HG03558 (cell line): ENCODE results near the gene SORT1.

Source experiments
- ATAC-seq: cut with Tn5 transposase; IDR thresholded peaks from one replicate; pipeline ENCODE4 v1.9.1; 2021; ENCODE audit warnings: moderate number of reproducible peaks; ENCODE audit not compliant: unreplicated experiment; ENCODE audit errors: extremely low read depth

SORT1 gene

GRCh38 chr1:109265741-109266330 lies 131.9 kb downstream of the SORT1 start:
- no peak for ATAC-seq

DNA sequence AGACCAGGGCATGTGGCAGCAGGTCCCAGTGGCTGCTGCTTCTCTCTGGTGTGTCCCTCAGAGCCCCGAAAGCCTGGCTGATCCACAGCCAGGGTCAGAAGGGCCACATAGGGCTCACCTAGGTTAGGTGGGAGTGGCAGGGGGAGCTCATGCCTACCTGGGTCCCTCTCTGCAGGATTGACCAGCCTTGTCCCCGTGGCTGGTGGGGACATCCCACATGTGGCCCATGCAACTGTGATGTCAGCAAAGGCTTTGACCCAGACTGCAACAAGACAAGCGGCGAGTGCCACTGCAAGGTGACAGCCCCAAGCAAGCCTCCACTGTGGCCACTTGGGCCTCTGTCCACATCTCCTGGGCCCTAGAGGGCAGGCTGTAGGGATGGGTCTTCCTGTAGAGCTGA lies 132.7 kb downstream of the SORT1 start:
- no peak for ATAC-seq

DNA sequence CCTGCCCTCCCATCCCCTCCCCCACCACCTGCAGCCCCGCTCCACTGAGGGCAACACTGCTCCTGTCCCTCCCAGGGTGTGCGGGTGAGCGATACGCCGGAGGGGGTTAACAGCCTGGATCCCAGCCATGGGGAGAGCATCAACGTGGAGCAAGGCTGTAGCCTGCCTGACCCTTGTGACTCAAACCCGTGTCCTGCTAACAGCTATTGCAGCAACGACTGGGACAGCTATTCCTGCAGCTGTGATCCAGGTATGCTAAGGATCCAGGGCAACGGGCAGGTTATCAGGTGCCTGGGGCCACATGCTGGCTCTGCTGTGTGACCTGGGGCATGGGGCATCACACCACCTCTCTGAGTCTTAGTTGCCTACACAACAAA lies 133.4 kb downstream of the SORT1 start:
- ATAC-seq, result no peak

GRCh38 chr1:109263597-109264378 lies 133.9 kb downstream of the SORT1 start:
- no peak for ATAC-seq

DNA sequence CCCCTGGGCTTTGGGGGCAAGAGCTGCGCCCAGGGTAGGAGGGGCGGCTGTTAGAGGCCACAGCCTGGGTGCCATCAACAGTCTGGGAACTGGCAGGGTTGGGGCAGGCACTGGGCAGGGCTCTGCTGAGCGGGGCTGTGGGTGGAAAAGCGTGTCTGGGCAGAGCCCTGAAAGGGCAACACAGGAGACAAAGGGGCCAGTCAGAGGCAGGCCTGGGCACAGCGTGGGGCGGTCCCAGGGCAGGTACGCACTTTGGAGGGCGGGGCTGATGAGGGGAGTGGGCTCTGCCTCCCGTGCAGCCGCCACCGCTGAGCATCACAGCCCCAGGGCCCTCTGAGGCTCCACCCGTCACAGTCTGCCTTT lies 134.5 kb downstream of the SORT1 start:
- no peak for ATAC-seq

- no peak for ATAC-seq
Measured at GRCh38 chr1:109262231-109263055, 135.3 kb downstream of the SORT1 start.

- ATAC-seq, result no peak
Measured at GRCh38 chr1:109261578-109261977, 136.1 kb downstream of the SORT1 start.

DNA sequence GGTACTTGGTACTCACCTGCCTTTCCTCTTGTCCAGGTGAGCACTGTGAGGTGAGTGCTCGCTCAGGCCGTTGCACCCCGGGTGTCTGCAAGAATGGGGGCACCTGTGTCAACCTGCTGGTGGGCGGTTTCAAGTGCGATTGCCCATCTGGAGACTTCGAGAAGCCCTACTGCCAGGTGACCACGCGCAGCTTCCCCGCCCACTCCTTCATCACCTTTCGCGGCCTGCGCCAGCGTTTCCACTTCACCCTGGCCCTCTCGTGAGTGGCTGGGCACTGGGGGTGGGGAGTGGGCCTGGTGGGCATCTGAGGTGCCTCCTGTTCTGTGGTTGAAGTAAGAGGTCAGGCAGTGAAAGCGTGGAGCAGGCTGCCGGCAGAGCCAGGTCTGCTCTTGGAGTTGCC lies 136.7 kb downstream of the SORT1 start:
- no peak for ATAC-seq

- no peak for ATAC-seq
Measured at GRCh38 chr1:109259674-109260557, 137.8 kb downstream of the SORT1 start.
